HEK293 (cell line): ENCODE data around the gene SAMD14.

ENCODE experiments used
- CTCF ChIP-seq: fragments of 450-650 bp; formaldehyde crosslinking; IDR thresholded peaks from 2 replicates; pipeline ENCODE4 v1.5.1; 2016; ENCODE audit warnings: missing biosample characterization, missing genetic modification characterization
- PRDM1 ChIP-seq: fragments of 450-650 bp; formaldehyde crosslinking; IDR thresholded peaks from 2 replicates; pipeline ENCODE4; 2016; ENCODE audit warnings: missing biosample characterization, missing genetic modification characterization
- TF ChIP-seq, protein P1 (sequence below): fragments of 450-650 bp; formaldehyde crosslinking; IDR thresholded peaks from 2 replicates; pipeline ENCODE4 v1.5.1; 2017; ENCODE audit warnings: missing biosample characterization, missing genetic modification characterization
- TF ChIP-seq, protein P2 (sequence below): fragments of 450-650 bp; formaldehyde crosslinking; IDR thresholded peaks from 2 replicates; pipeline ENCODE4 v1.5.1; 2017; ENCODE audit warnings: missing biosample characterization, mild to moderate bottlenecking, missing genetic modification characterization, moderate library complexity

GRCh38 chr17:50125420-50125997 lies 4.5 kb downstream of the SAMD14 start:
- TF ChIP-seq PRDM1 (no peak), CTCF (tag by site-specific recombination) (no peak)
- TF ChIP-seq, protein P1, sequence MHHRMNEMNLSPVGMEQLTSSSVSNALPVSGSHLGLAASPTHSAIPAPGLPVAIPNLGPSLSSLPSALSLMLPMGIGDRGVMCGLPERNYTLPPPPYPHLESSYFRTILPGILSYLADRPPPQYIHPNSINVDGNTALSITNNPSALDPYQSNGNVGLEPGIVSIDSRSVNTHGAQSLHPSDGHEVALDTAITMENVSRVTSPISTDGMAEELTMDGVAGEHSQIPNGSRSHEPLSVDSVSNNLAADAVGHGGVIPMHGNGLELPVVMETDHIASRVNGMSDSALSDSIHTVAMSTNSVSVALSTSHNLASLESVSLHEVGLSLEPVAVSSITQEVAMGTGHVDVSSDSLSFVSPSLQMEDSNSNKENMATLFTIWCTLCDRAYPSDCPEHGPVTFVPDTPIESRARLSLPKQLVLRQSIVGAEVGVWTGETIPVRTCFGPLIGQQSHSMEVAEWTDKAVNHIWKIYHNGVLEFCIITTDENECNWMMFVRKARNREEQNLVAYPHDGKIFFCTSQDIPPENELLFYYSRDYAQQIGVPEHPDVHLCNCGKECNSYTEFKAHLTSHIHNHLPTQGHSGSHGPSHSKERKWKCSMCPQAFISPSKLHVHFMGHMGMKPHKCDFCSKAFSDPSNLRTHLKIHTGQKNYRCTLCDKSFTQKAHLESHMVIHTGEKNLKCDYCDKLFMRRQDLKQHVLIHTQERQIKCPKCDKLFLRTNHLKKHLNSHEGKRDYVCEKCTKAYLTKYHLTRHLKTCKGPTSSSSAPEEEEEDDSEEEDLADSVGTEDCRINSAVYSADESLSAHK = no peak
- TF ChIP-seq, protein P2, sequence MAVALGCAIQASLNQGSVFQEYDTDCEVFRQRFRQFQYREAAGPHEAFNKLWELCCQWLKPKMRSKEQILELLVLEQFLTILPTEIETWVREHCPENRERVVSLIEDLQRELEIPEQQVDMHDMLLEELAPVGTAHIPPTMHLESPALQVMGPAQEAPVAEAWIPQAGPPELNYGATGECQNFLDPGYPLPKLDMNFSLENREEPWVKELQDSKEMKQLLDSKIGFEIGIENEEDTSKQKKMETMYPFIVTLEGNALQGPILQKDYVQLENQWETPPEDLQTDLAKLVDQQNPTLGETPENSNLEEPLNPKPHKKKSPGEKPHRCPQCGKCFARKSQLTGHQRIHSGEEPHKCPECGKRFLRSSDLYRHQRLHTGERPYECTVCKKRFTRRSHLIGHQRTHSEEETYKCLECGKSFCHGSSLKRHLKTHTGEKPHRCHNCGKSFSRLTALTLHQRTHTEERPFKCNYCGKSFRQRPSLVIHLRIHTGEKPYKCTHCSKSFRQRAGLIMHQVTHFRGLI = no peak
